Transverse colon (tissue), 4 donors: ENCODE data around the gene TMEM50B. TPM values are rescaled to one million over a fixed set of nuclear protein-coding genes. Genes with fewer than 3 reads are reported as not detected.
A peak's percentile ranks its signal among the peaks of the same experiment; 100 is the strongest.

Source experiments
- DNase-seq: peaks from one replicate; pipeline ENCODE4 v3.0.0-alpha.2; 2019
- H3K27ac ChIP-seq, 4 donors: fragments of 200-600 bp; sonication (generic); 2 replicates each; pipeline ENCODE4 v1.5.1; 2016 to 2018; ENCODE audit warnings: inconsistent platforms in 4 of 4
- H3K27me3 ChIP-seq: fragments of 200-600 bp; sonication (generic); 2 replicates; pipeline ENCODE4 v1.5.1; 2017; ENCODE audit warnings: inconsistent platforms
- H3K36me3 ChIP-seq, 4 donors: fragments of 200-600 bp; sonication (generic); 2 replicates each; pipeline ENCODE4 v1.5.1; 2017 to 2019; ENCODE audit warnings: inconsistent platforms in 4 of 4
- H3K4me1 ChIP-seq, 4 donors: fragments of 200-600 bp; sonication (generic); 2 replicates each; pipeline ENCODE4 v1.5.1; 2017 to 2020; ENCODE audit warnings: inconsistent platforms in 4 of 4
- H3K4me3 ChIP-seq, 4 donors: fragments of 200-600 bp; sonication (generic); 1 replicate in 1 of 4; 2 replicates in 3 of 4; pipeline versions ENCODE4 v1.5.1 to v1.6.1; 2017 to 2019; ENCODE audit warnings: inconsistent platforms in 4 of 4
- H3K9me3 ChIP-seq, 2 donors: fragments of 200-600 bp; sonication (generic); 2 replicates each; pipeline ENCODE4 v1.5.1; 2017 to 2019; ENCODE audit warnings: inconsistent platforms in 2 of 2
- CTCF ChIP-seq, 5 experiments: fragments of 200-600 bp in 3 of 5; fragments of 450-650 bp in 2 of 5; sonication (generic) in 3 of 5; IDR thresholded peaks; 1 replicate in 2 of 5; 2 replicates in 3 of 5; pipeline ENCODE4 v1.5.1; 2016 to 2017; ENCODE audit warnings: antibody characterized with exemption in 5 of 5, inconsistent platforms in 3 of 5, mild to moderate bottlenecking in 2 of 5, moderate library complexity in 1 of 5
- EP300 ChIP-seq: sonication (generic); formaldehyde crosslinking; IDR thresholded peaks from one replicate; pipeline ENCODE4 v1.6.1; 2017; ENCODE audit warnings: antibody characterized with exemption, low read depth
- POLR2A ChIP-seq: fragments of 450-650 bp; IDR thresholded peaks from one replicate; pipeline ENCODE4 v1.6.1; 2016; ENCODE audit warnings: antibody characterized with exemption, mild to moderate bottlenecking, moderate library complexity
- POLR2AphosphoS5 ChIP-seq, 3 donors: sonication (generic); formaldehyde crosslinking; IDR thresholded peaks; one replicate each; pipeline ENCODE4 v1.6.1; 2016; ENCODE audit warnings: antibody characterized with exemption in 3 of 3
- whole genome bisulfite sequencing, 2 donors: methylation state at CpG; one replicate each; pipeline ENCODE4 v1.1.5; 2018; ENCODE audit warnings: low coverage in 1 of 2; 5-methylcytosine and 5-hydroxymethylcytosine counted together
- in situ Hi-C, 4 donors: fragments of 200-750 bp; cut with MboI; loops; one replicate each; pipeline versions ENCODE4 v1.15.0 to v1.15.1; 2017; ENCODE audit warnings: low sequenced_read_pairs in 3 of 4, low pct_ligation_motif_present in 1 of 4, low pct_unique_long_range_greater_than_20kb in 1 of 4
- intact Hi-C: fragments of 100-400 bp; cut with DNase I; formaldehyde crosslinking; loops from one replicate; pipeline ENCODE4 v1.15.1; 2023; ENCODE audit warnings: low total_unique reads
- total RNA-seq, 4 donors: library from RNA; depleted of rRNA; stranded (reverse); fragments of >200 nt; gene quantifications; one replicate each; pipeline ENCODE4 v1.1.0, GENCODE V29; 2016

TMEM50B gene
- total RNA-seq, 4 donors from 2014 or later = 70.3 to 181 (median 105) TPM

- Histone ChIP-seq H3K9me3 (no peaks in the 10 kb centered on the region), H3K36me3 (peaks cover 0 to 17% (median 6%) of the 10 kb centered on the region in 4 donors), H3K4me3 (no peak overlapping the region), H3K27me3 (no peaks in the 10 kb centered on the region), H3K27ac (no peak overlapping the region), H3K4me1 (peaks cover 0 to 4% (median 0%) of the 10 kb centered on the region in 4 donors)
- DNase-seq = no peak
- TF ChIP-seq EP300 (no peak), POLR2AphosphoS5 (IDR thresholded peaks at IDR 0.05) (no peak), POLR2A (no peak), CTCF (IDR thresholded peaks at IDR 0.05) (no peak)
- in situ Hi-C loops = loop anchor here in 1 of 4 donors (25.0 kb wide), 2 partner anchors 524 to 624 kb away; no protein-coding TSS in a partner anchor
- 86 to 89% methylated on average over 5 of the region's 5 CpGs for WGBS, 2 donors
- intact Hi-C loops = no loop called here
These were observed 18.1 kb downstream of the TMEM50B start for GRCh38 chr21:33461538-33462250.

GRCh38 chr21:33458861-33459260 lies 20.9 kb downstream of the TMEM50B start:
- Histone ChIP-seq H3K27me3 (no peaks in the 10 kb centered on the region), H3K4me1 (peaks cover 0 to 4% (median 0%) of the 10 kb centered on the region in 4 donors), H3K36me3 (peaks cover 0 to 19% (median 9%) of the 10 kb centered on the region in 4 donors), H3K27ac (no peak overlapping the region), H3K9me3 (no peaks in the 10 kb centered on the region), H3K4me3 (no peak overlapping the region)
- intact Hi-C loops = no loop called here
- no peak for TF ChIP-seq EP300
- no peak for TF ChIP-seq POLR2AphosphoS5 (IDR thresholded peaks at IDR 0.05)
- no peak for DNase-seq
- WGBS, 2 donors = 94% methylated on average over 3 of the region's 3 CpGs; no CpG with 5 or more reads in 1 of the 2 donors
- in situ Hi-C loops = loop anchor here in 1 of 4 donors (25.0 kb wide), 2 partner anchors 522 to 622 kb away; no protein-coding TSS in a partner anchor

- Histone ChIP-seq H3K36me3 (peaks cover 0 to 19% (median 6%) of the 10 kb centered on the region in 4 donors), H3K27me3 (no peaks in the 10 kb centered on the region), H3K4me1 (peaks cover 0 to 12% (median 3%) of the 10 kb centered on the region in 4 donors), H3K9me3 (no peaks in the 10 kb centered on the region), H3K4me3 (no peak overlapping the region), H3K27ac (no peak overlapping the region)
- in situ Hi-C loops (loop anchor here in 1 of 4 donors (25.0 kb wide), 2 partner anchors 519 to 619 kb away; no protein-coding TSS in a partner anchor), intact Hi-C loops (no loop called here)
- TF ChIP-seq POLR2A = no peak
- no peak for TF ChIP-seq EP300
- TF ChIP-seq CTCF (IDR thresholded peaks at IDR 0.05) = no peak
- TF ChIP-seq POLR2AphosphoS5 (IDR thresholded peaks at IDR 0.05) = no peak
- 76 to 78% methylated on average over 6 of the region's 6 CpGs for WGBS, 2 donors
- DNase-seq = no peak
These were observed 23.9 kb downstream of the TMEM50B start for GRCh38 chr21:33455686-33456446.

- intact Hi-C loops (no loop called here), in situ Hi-C loops (loop anchor here in 1 of 4 donors (25.0 kb wide), 2 partner anchors 515 to 615 kb away; no protein-coding TSS in a partner anchor)
- Histone ChIP-seq H3K9me3 (no peaks in the 10 kb centered on the region), H3K27ac (peak overlapping the region in 1 of 4 donors; percentile 50), H3K4me1 (peaks cover 0 to 12% (median 3%) of the 10 kb centered on the region in 4 donors), H3K27me3 (no peaks in the 10 kb centered on the region), H3K36me3 (peaks cover 0 to 10% (median 5%) of the 10 kb centered on the region in 4 donors), H3K4me3 (no peak overlapping the region)
- WGBS, 2 donors = 89 to 95% methylated on average over 3 of the region's 3 CpGs
- no peak for TF ChIP-seq POLR2AphosphoS5 (IDR thresholded peaks at IDR 0.05)
- no peak for TF ChIP-seq EP300
- no peak for TF ChIP-seq CTCF (IDR thresholded peaks at IDR 0.05)
- TF ChIP-seq POLR2A = no peak
- DNase-seq = no peak
These were observed 27.4 kb downstream of the TMEM50B start for GRCh38 chr21:33452362-33452761.
